H1 (cell line): ENCODE results near the gene IL1RAP. TPM values are rescaled to one million over a fixed set of nuclear protein-coding genes. Genes with fewer than 3 reads are reported as not detected.

ENCODE experiments used
- CTCF ChIA-PET: fragments of 300-600 bp; sonication (Branson Sonifier 250); formaldehyde crosslinking; loops from one replicate; lab custom pipeline; 2021; ENCODE audit not compliant: partially characterized antibody; lab: Charles Lee
- POLR2A ChIA-PET: fragments of 300-600 bp; sonication (Branson Sonifier 250); formaldehyde crosslinking; loops from one replicate; lab custom pipeline; 2021; ENCODE audit warnings: inconsistent platforms; ENCODE audit not compliant: partially characterized antibody; lab: Charles Lee
- DNase-seq, 2 experiments: peaks; one replicate each; pipeline versions ENCODE4 v3.0.0 to v3.0.0-alpha.2; 2010 to 2022; ENCODE audit warnings: low spot score in 2 of 2, low read depth in 1 of 2, mixed read lengths in 1 of 2
- FAIRE-seq: peaks from 2 replicates; lab custom pipeline; 2011; peaks lifted over from hg19 to GRCh38; lab: Jason Lieb, UNC
- H2AFZ ChIP-seq: 2 replicates; pipeline ENCODE4 v1.8.1; 2012; ENCODE audit warnings: low read length, inconsistent platforms
- H2AK5ac ChIP-seq: 2 replicates; pipeline ENCODE4 v1.6.1; 2013; ENCODE audit warnings: low read depth, low read length
- H2BK120ac ChIP-seq: replicated peaks from 2 replicates; pipeline ENCODE3; 2013; ENCODE audit warnings: low read depth, low read length, inconsistent platforms
- H2BK12ac ChIP-seq: 2 replicates; pipeline ENCODE4 v1.6.1; 2013; ENCODE audit warnings: low read depth, low read length
- H2BK15ac ChIP-seq: 2 replicates; pipeline ENCODE4 v1.6.1; 2013; ENCODE audit warnings: low read length
- H2BK20ac ChIP-seq: 2 replicates; pipeline ENCODE4 v1.6.1; 2013; ENCODE audit warnings: low read length
- H2BK5ac ChIP-seq: 2 replicates; pipeline ENCODE4 v1.6.1; 2013; ENCODE audit warnings: low read depth, low read length
- H3K14ac ChIP-seq: 2 replicates; pipeline ENCODE4 v1.6.1; 2013; ENCODE audit warnings: inconsistent platforms; ENCODE audit not compliant: insufficient read length
- H3K18ac ChIP-seq: 2 replicates; pipeline ENCODE4 v1.6.1; 2013; ENCODE audit warnings: low read length; ENCODE audit errors: extremely low read depth
- H3K23ac ChIP-seq: 2 replicates; pipeline ENCODE4 v1.6.1; 2013; ENCODE audit warnings: inconsistent platforms; ENCODE audit not compliant: insufficient read length
- H3K23me2 ChIP-seq: 2 replicates; pipeline ENCODE4 v1.6.1; 2013; ENCODE audit warnings: low read depth, low read length
- H3K27ac ChIP-seq: 2 replicates; pipeline ENCODE4 v1.6.1; 2011; ENCODE audit warnings: low read depth, low read length, inconsistent platforms
- H3K27me3 ChIP-seq, 4 experiments: replicated peaks in 1 of 4; 1 replicate in 1 of 4; 2 replicates in 3 of 4; pipeline versions ENCODE4 v1.6.1 to v1.8.1; 2011 to 2013; ENCODE audit warnings: low read length in 3 of 4, mild to moderate bottlenecking in 3 of 4, inconsistent platforms in 2 of 4, mixed read lengths in 2 of 4, moderate library complexity in 1 of 4; ENCODE audit not compliant: control insufficient read depth in 3 of 4, insufficient read depth in 3 of 4; ENCODE audit errors: extremely low read depth in 1 of 4
- H3K36me3 ChIP-seq, 4 experiments: 2 replicates each; pipeline versions ENCODE4 v1.6.1 to v1.8.1; 2011 to 2013; ENCODE audit warnings: mild to moderate bottlenecking in 4 of 4, low read length in 3 of 4, moderate library complexity in 2 of 4, control low read depth in 1 of 4, inconsistent platforms in 1 of 4; ENCODE audit not compliant: insufficient read depth in 4 of 4, control insufficient read depth in 2 of 4
- H3K4ac ChIP-seq: replicated peaks from 2 replicates; pipeline ENCODE3; 2013; ENCODE audit warnings: low read length, low read depth, mixed read lengths, inconsistent platforms; ENCODE audit not compliant: insufficient read length
- H3K4me1 ChIP-seq, 4 experiments: replicated peaks in 1 of 4; 1 replicate in 1 of 4; 2 replicates in 3 of 4; pipeline versions ENCODE4 v1.6.1 to v1.8.1; 2011 to 2013; ENCODE audit warnings: low read length in 3 of 4, inconsistent platforms in 2 of 4, mixed read lengths in 1 of 4; ENCODE audit not compliant: insufficient read depth in 4 of 4, control insufficient read depth in 3 of 4
- H3K4me2 ChIP-seq, 2 experiments: 2 replicates each; pipeline versions ENCODE4 v1.6.1 to v1.8.1; 2011 to 2013; ENCODE audit warnings: low read depth in 2 of 2, low read length in 2 of 2, control low read depth in 1 of 2, inconsistent platforms in 1 of 2, mild to moderate bottlenecking in 1 of 2; ENCODE audit not compliant: insufficient read depth in 1 of 2
- H3K4me3 ChIP-seq, 4 experiments: fragments of 200-600, 300-600 bp in 1 of 4; sonication (generic), shearing (Covaris generic), sonication (Bioruptor Twin) in 1 of 4; 2 replicates each; pipeline versions ENCODE4 v1.5.1 to v1.8.1; 2011 to 2016; ENCODE audit warnings: low read length in 4 of 4, low read depth in 3 of 4, control low read depth in 2 of 4, inconsistent platforms in 2 of 4, mild to moderate bottlenecking in 2 of 4, mixed read lengths in 1 of 4, moderate library complexity in 1 of 4; ENCODE audit not compliant: insufficient read depth in 2 of 4; ENCODE audit errors: extremely low read depth in 1 of 4
- H3K56ac ChIP-seq: replicated peaks from 2 replicates; pipeline ENCODE3; 2013; ENCODE audit warnings: low read depth, mild to moderate bottlenecking, mixed read lengths, low read length, inconsistent platforms; ENCODE audit not compliant: insufficient read length
- H3K79me1 ChIP-seq: 2 replicates; pipeline ENCODE4 v1.6.1; 2013; ENCODE audit warnings: low read depth, low read length, control low read depth
- H3K79me2 ChIP-seq, 2 experiments: 2 replicates each; pipeline versions ENCODE4 v1.6.1 to v1.8.1; 2012 to 2013; ENCODE audit warnings: low read length in 2 of 2, mild to moderate bottlenecking in 2 of 2, inconsistent platforms in 1 of 2; ENCODE audit not compliant: insufficient read depth in 2 of 2, control insufficient read depth in 1 of 2
- H3K9ac ChIP-seq, 4 experiments: replicated peaks in 1 of 4; 1 replicate in 1 of 4; 2 replicates in 3 of 4; pipeline versions ENCODE4 v1.6.1 to v1.8.1; 2011 to 2013; ENCODE audit warnings: low read depth in 3 of 4, low read length in 3 of 4, control low read depth in 2 of 4, mild to moderate bottlenecking in 2 of 4, moderate library complexity in 2 of 4, inconsistent platforms in 1 of 4; ENCODE audit errors: extremely low read depth in 1 of 4
- H3K9me3 ChIP-seq, 2 experiments: 2 replicates each; pipeline versions ENCODE4 v1.6.1 to v1.8.1; 2012 to 2013; ENCODE audit warnings: mild to moderate bottlenecking in 2 of 2, moderate library complexity in 2 of 2, control low read depth in 1 of 2, inconsistent platforms in 1 of 2, low read depth in 1 of 2, low read length in 1 of 2, mixed read lengths in 1 of 2; ENCODE audit not compliant: insufficient read depth in 2 of 2
- H4K20me1 ChIP-seq, 2 experiments: replicated peaks in 1 of 2; 2 replicates each; pipeline versions ENCODE3 to v1.8.1; 2011 to 2013; ENCODE audit warnings: inconsistent platforms in 2 of 2, low read length in 2 of 2, mild to moderate bottlenecking in 1 of 2; ENCODE audit not compliant: insufficient read depth in 2 of 2, control insufficient read depth in 1 of 2
- H4K5ac ChIP-seq: 2 replicates; pipeline ENCODE4 v1.6.1; 2013; ENCODE audit warnings: low read length, low read depth, mixed read lengths, inconsistent platforms; ENCODE audit not compliant: insufficient read length
- H4K8ac ChIP-seq: 2 replicates; pipeline ENCODE4 v1.8.0; 2013; ENCODE audit warnings: mild to moderate bottlenecking, moderate library complexity, low read length, inconsistent platforms; ENCODE audit not compliant: insufficient read depth; ENCODE audit errors: extremely low read depth
- H4K91ac ChIP-seq: replicated peaks from 2 replicates; pipeline ENCODE3; 2013; ENCODE audit warnings: low read length, mixed read lengths, inconsistent platforms; ENCODE audit not compliant: insufficient read length
- BCL11A ChIP-seq, 2 experiments: IDR thresholded peaks; one replicate each; pipeline ENCODE4 v1.6.1; 2011; ENCODE audit warnings: low read depth in 2 of 2, low read length in 2 of 2, mild to moderate bottlenecking in 2 of 2
- CBX5 ChIP-seq: fragments of 300-800, 300-1000 bp; sonication (generic); IDR thresholded peaks from 2 replicates; pipeline ENCODE4 v1.7.1; 2016; ENCODE audit warnings: antibody characterized with exemption, low read length, low read depth
- CHD1 ChIP-seq: IDR thresholded peaks from 2 replicates; pipeline ENCODE4 v1.6.1; 2012; ENCODE audit warnings: low read depth, low read length, improper control_type of control experiment
- JUN ChIP-seq: IDR thresholded peaks from 2 replicates; pipeline ENCODE4 v1.6.1; 2011; ENCODE audit warnings: low read depth, mild to moderate bottlenecking, improper control_type of control experiment, low read length
- KDM4A ChIP-seq: IDR thresholded peaks from one replicate; pipeline ENCODE4 v1.7.1; 2012; ENCODE audit warnings: low read depth, mild to moderate bottlenecking, moderate library complexity, low read length, inconsistent platforms; ENCODE audit not compliant: severe bottlenecking
- PHF8 ChIP-seq: fragments of 200-600 bp; sonication (generic); conservative IDR thresholded peaks from 2 replicates; pipeline ENCODE4 v1.7.1; 2012; ENCODE audit warnings: low read depth, mild to moderate bottlenecking, inconsistent platforms, low read length, moderate library complexity
- RXRA ChIP-seq: IDR thresholded peaks from 2 replicates; pipeline ENCODE4 v1.6.1; 2011; ENCODE audit warnings: low read depth, mild to moderate bottlenecking, low read length, moderate library complexity; ENCODE audit not compliant: insufficient read depth
- SIRT6 ChIP-seq: IDR thresholded peaks from one replicate; pipeline ENCODE4 v1.7.1; 2012; ENCODE audit warnings: low read length, inconsistent platforms
- SP2 ChIP-seq: IDR thresholded peaks from 2 replicates; pipeline ENCODE4 v1.6.1; 2012; ENCODE audit warnings: mild to moderate bottlenecking, low read length, inconsistent platforms
- WGBS, 2 experiments: shearing (Covaris generic) in 1 of 2; methylation state at CpG; one replicate each; pipeline versions ENCODE4 v1.1.6 to v1.1.7; 2013 to 2015; ENCODE audit warnings: low lambda C conversion rate in 2 of 2, mixed read lengths in 2 of 2, inconsistent platforms in 1 of 2, low coverage in 1 of 2, missing lambda C conversion rate in 1 of 2; ENCODE audit not compliant: insufficient replicate concordance in 2 of 2, insufficient coverage in 1 of 2, insufficient read length in 1 of 2; ENCODE audit errors: extremely low coverage in 1 of 2, missing lambda C conversion rate in 1 of 2; 5-methylcytosine and 5-hydroxymethylcytosine counted together
- polyA plus RNA-seq, 7 experiments: library from polyadenylated mRNA; depleted of rRNA in 3 of 7; stranded (reverse) in 5 of 7; unstranded in 2 of 7; fragments of >200 nt in 5 of 7; fragments of 200-250 nt in 2 of 7; gene quantifications; 1 replicate in 5 of 7; 2 replicates in 1 of 7; 4 replicates in 1 of 7; pipeline versions ENCODE4 v1.2.1 to v1.2.3, GENCODE V29; 2011 to 2013; ENCODE audit warnings: missing spikeins in 2 of 7, mixed read lengths in 2 of 7
- total RNA-seq: library from RNA; stranded (reverse); fragmentation: NEBNext Ultra II Directional; extraction: Animal tissue kit (Norgen Biotek cat#: 25700); gene quantifications from 2 replicates; pipeline ENCODE4 v1.2.1, GENCODE V29; 2021

Gene IL1RAP
- total and polyA plus RNA-seq, 2 of the 8 experiments (the other 6 are each of a cell fraction or from before 2014, with no cell fraction given) = 2.4 to 3.9 TPM

DNA sequence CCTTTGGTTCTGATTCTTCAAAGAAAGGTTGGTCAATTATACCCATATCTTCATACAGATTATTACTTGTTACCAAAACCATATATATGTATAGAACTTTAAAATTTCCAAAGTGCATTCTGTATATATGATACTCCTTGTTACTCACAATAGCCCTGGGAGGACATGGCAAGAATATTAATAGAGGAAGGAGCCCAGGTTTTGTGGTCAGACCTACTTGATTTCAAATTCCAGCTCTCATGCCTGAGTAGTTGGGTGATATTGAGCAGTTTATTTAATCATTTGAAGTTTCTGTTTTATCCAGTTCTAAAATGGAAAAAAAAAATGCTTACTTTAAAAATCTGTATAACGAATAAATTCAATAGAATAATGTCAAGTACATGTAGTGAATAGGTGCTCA lies 2.5 kb downstream of the IL1RAP start:
- Histone ChIP-seq H4K5ac (no peak overlapping the region), H2BK15ac (no peak overlapping the region), H3K4me3 (no peak overlapping the region), H3K23me2 (peaks cover 14% of the 10 kb centered on the region), H4K8ac (no peak overlapping the region), H3K79me2 (no peaks in the 10 kb centered on the region), H2BK12ac (no peak overlapping the region), H2BK5ac (no peak overlapping the region), H3K27me3 (peaks cover 2 to 40% (median 20%) of the 10 kb centered on the region in 4 experiments), H2AK5ac (no peak overlapping the region), H3K9me3 (no peaks in the 10 kb centered on the region), H3K9ac (no peak overlapping the region), H2AFZ (no peak overlapping the region), H3K4me2 (no peak overlapping the region), H3K4me1 (peaks cover 0 to 2% (median 0%) of the 10 kb centered on the region in 4 experiments; a peak in 2 of 7 replicates), H3K4ac (no peak overlapping the region), H3K27ac (no peak overlapping the region), H2BK120ac (no peak overlapping the region), H3K36me3 (no peaks in the 10 kb centered on the region), H4K20me1 (no peaks in the 10 kb centered on the region), H3K56ac (no peak overlapping the region), H2BK20ac (no peak overlapping the region), H3K23ac (no peak overlapping the region), H3K14ac (no peak overlapping the region), H3K79me1 (no peaks in the 10 kb centered on the region), H3K18ac (no peak overlapping the region), H4K91ac (no peak overlapping the region)
- CTCF ChIA-PET = interaction anchor here (0.5 to 0.7 kb wide), 4 partner anchors 34 to 445 kb away, joined by 3 to 4 read pairs (median 3); no protein-coding TSS in a partner anchor
- DNase-seq (no peak), FAIRE-seq (no peak)
- 88% methylated on average over 1 of the region's 1 CpG; no CpG with 5 or more reads in 1 of the 2 experiments for WGBS, 2 experiments
- TF ChIP-seq CHD1 (no peak), JUN (no peak), PHF8 (no peak), SIRT6 (no peak), CBX5 (no peak), SP2 (no peak), BCL11A (IDR thresholded peaks at IDR 0.05; ENCODE audit: low read depth in 2 of 2, low read length in 2 of 2) (no peak), RXRA (no peak), KDM4A (no peak)
- POLR2A ChIA-PET = no interaction called here
